Stomach (tissue), 9 donors: ENCODE measurements around the gene CCIN. TPM values are rescaled to one million over a fixed set of nuclear protein-coding genes. Genes with fewer than 3 reads are reported as not detected.

Source experiments
- DNase-seq, 2 donors: peaks; one replicate each; pipeline versions ENCODE4 v3.0.0 to v3.0.0-alpha.2; 2013 to 2019
- H3K27ac ChIP-seq, 5 donors: fragments of 200-600 bp in 4 of 5; sonication (generic) in 4 of 5; one replicate each; pipeline ENCODE4 v1.5.1; 2013 to 2019; ENCODE audit warnings: mild to moderate bottlenecking in 1 of 5, moderate library complexity in 1 of 5
- H3K27me3 ChIP-seq, 3 donors: fragments of 200-600 bp; sonication (generic); one replicate each; pipeline ENCODE4 v1.5.1; 2017 to 2019; ENCODE audit warnings: mixed run types in 1 of 3
- H3K36me3 ChIP-seq, 4 donors: fragments of 200-600 bp; sonication (generic); 1 replicate in 3 of 4; 2 replicates in 1 of 4; pipeline ENCODE4 v1.5.1; 2016 to 2019
- H3K4me1 ChIP-seq, 4 donors: fragments of 200-600 bp; sonication (generic); one replicate each; pipeline ENCODE4 v1.5.1; 2016 to 2019
- H3K4me3 ChIP-seq, 4 donors: fragments of 200-600 bp; sonication (generic) in 3 of 4; one replicate each; pipeline ENCODE4 v1.5.1; 2016 to 2019; ENCODE audit warnings: mild to moderate bottlenecking in 1 of 4
- H3K9me3 ChIP-seq, 4 donors: fragments of 200-600 bp; sonication (generic); one replicate each; pipeline ENCODE4 v1.5.1; 2016 to 2019
- EP300 ChIP-seq: sonication (generic); formaldehyde crosslinking; IDR thresholded peaks from one replicate; pipeline ENCODE4 v1.6.1; 2017; ENCODE audit warnings: antibody characterized with exemption
- POLR2A ChIP-seq, 4 donors: fragments of 450-650 bp; IDR thresholded peaks; one replicate each; pipeline ENCODE4 v1.6.1; 2016; ENCODE audit warnings: antibody characterized with exemption in 4 of 4, control low read depth in 2 of 4, mild to moderate bottlenecking in 1 of 4, moderate library complexity in 1 of 4
- POLR2AphosphoS5 ChIP-seq, 3 donors: sonication (generic); formaldehyde crosslinking; IDR thresholded peaks; one replicate each; pipeline ENCODE4 v1.6.1; 2016; ENCODE audit warnings: antibody characterized with exemption in 3 of 3
- WGBS, 5 donors: extraction: QIAGEN DNeasy Blood & Tissue Kit in 3 of 5; methylation state at CpG; one replicate each; pipeline versions ENCODE4 v1.1.5 to v1.1.7; 2013 to 2018; 5-methylcytosine and 5-hydroxymethylcytosine counted together
- intact Hi-C: fragments of 100-400 bp; cut with DNase I; formaldehyde crosslinking; loops from one replicate; pipeline ENCODE4 v1.15.1; 2023; ENCODE audit warnings: low total_unique reads
- polyA plus RNA-seq, 3 donors: library from polyadenylated mRNA; stranded (reverse); fragments of 200-250 nt; gene quantifications; one replicate each; pipeline ENCODE4 v1.2.3, GENCODE V29; 2013
- total RNA-seq, 5 donors: library from RNA; depleted of rRNA; stranded (reverse); fragments of >200 nt; gene quantifications; one replicate each; pipeline versions ENCODE4 v1.1.0 to v1.2.3, GENCODE V29; 2014 to 2016
- TF ChIP-seq, protein P1 (sequence below), 7 experiments: fragments of 450-650 bp in 4 of 7; fragments of 200-600 bp in 3 of 7; sonication (generic) in 3 of 7; IDR thresholded peaks; one replicate each; pipeline ENCODE4 v1.5.1; 2016 to 2019; ENCODE audit warnings: antibody characterized with exemption in 7 of 7, control low read depth in 2 of 7, mild to moderate bottlenecking in 1 of 7
- donor health status: healthy with polysubstance abuse.
- donor health status: Bipolar disorder and iron deficiency.
- donor health status: healthy.

Gene CCIN
- total and polyA plus RNA-seq, 8 donors, result 0.08 to 1.3 (median 0.45) TPM; not detected in 3

DNA sequence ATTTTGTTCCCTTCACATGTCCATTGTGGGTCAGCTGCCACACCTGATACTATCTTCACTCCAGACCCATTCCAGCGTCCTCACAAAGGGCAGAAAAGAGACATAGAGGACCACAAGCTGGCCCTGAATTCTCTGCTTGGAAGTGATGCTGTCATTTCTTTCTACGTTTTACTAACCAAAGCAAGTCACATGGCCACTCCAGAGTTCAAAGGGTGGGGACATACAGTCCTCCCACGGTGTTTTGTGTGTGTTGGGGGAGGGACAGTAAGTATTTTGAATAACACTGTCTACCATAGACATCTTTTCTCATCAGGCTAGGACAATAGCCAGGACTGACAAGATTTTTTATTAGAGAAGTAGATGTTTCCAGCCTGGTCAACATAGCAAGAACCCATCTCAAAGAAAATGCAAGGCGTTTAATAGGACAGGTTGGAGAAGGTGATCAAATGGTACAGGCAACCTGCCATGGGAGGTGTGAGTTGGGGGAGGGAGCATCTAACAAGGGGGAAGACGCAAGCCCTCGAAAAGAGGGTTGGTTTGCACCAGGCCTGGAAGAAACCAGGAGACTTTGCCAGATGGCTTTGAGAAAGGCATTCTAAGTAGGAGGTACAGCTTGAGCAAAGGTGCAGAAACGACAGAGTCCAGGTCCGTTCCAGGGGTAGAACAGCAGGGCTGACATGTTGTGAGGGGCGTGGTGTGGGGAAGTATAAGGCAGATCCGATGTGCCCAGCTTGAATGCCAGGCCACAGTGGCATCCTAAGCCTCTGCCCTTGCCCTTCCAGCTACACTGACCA lies 43.9 kb upstream of the CCIN start:
- Histone ChIP-seq H3K4me1 (peaks cover 0 to 13% (median 0%) of the 10 kb centered on the region in 4 donors), H3K27me3 (no peaks in the 10 kb centered on the region), H3K4me3 (no peak overlapping the region), H3K9me3 (no peaks in the 10 kb centered on the region), H3K27ac (no peak overlapping the region), H3K36me3 (peaks cover 0 to 32% (median 22%) of the 10 kb centered on the region in 4 donors)
- 79 to 83% (median 81%) methylated on average over 10 of the region's 10 CpGs for WGBS, 5 donors
- intact Hi-C loops, result no loop called here
- no peak for DNase-seq
- TF ChIP-seq EP300 (no peak), POLR2AphosphoS5 (IDR thresholded peaks at IDR 0.05) (no peak)
- TF ChIP-seq, protein P1, sequence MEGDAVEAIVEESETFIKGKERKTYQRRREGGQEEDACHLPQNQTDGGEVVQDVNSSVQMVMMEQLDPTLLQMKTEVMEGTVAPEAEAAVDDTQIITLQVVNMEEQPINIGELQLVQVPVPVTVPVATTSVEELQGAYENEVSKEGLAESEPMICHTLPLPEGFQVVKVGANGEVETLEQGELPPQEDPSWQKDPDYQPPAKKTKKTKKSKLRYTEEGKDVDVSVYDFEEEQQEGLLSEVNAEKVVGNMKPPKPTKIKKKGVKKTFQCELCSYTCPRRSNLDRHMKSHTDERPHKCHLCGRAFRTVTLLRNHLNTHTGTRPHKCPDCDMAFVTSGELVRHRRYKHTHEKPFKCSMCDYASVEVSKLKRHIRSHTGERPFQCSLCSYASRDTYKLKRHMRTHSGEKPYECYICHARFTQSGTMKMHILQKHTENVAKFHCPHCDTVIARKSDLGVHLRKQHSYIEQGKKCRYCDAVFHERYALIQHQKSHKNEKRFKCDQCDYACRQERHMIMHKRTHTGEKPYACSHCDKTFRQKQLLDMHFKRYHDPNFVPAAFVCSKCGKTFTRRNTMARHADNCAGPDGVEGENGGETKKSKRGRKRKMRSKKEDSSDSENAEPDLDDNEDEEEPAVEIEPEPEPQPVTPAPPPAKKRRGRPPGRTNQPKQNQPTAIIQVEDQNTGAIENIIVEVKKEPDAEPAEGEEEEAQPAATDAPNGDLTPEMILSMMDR (IDR thresholded peaks at IDR 0.05), result no peak

DNA sequence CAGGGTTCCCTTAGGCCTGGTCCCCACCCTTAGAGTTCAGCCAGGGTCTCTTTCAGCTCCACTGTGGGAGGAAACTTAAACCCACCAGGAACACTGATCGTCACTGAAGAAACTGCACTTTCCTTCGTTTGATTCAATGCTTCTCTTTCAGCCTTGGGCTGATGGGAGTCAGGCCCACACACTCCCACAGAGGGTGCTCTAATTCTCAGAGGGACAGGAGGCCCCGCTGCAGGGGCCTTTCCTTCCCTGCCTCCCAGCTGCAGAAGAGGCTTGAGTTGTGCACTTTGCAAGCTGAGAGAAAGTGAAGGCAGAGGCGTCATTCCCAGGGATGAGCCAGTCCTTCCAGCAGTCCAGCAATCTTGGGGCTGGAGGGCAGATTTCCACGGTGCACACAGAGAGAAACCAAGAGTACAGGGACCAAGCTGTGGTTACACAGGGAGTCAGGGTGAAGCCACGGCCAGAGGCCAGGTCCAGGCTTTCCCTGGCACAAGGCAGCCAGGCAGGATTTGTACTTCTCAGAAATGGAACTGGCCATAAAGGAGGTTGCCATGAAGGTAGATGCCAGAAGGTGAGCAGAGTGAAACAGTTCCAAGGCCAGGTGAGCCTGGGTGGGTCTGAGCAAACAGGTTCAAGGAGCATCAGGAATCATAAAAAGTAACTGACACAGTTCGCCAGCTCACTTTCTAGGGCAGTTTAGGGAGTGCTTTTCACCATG lies 43.0 kb upstream of the CCIN start:
- TF ChIP-seq POLR2A (IDR thresholded peaks at IDR 0.05) (no peak), POLR2AphosphoS5 (IDR thresholded peaks at IDR 0.05) (no peak), EP300 (no peak)
- TF ChIP-seq, protein P1 (IDR thresholded peaks at IDR 0.05), result no peak
- WGBS, 5 donors, result 56 to 74% (median 60%) methylated on average over 7 of the region's 7 CpGs
- no peak for DNase-seq
- H3K4me1 ChIP-seq, result peaks cover 0 to 13% (median 0%) of the 10 kb centered on the region in 4 donors
- H3K27ac ChIP-seq, result no peak overlapping the region
- H3K36me3 ChIP-seq, result peaks cover 0 to 27% (median 15%) of the 10 kb centered on the region in 4 donors
- no peaks in the 10 kb centered on the region for H3K9me3 ChIP-seq
- intact Hi-C loops, result no loop called here
- H3K4me3 ChIP-seq, result no peak overlapping the region
- H3K27me3 ChIP-seq, result no peaks in the 10 kb centered on the region

DNA sequence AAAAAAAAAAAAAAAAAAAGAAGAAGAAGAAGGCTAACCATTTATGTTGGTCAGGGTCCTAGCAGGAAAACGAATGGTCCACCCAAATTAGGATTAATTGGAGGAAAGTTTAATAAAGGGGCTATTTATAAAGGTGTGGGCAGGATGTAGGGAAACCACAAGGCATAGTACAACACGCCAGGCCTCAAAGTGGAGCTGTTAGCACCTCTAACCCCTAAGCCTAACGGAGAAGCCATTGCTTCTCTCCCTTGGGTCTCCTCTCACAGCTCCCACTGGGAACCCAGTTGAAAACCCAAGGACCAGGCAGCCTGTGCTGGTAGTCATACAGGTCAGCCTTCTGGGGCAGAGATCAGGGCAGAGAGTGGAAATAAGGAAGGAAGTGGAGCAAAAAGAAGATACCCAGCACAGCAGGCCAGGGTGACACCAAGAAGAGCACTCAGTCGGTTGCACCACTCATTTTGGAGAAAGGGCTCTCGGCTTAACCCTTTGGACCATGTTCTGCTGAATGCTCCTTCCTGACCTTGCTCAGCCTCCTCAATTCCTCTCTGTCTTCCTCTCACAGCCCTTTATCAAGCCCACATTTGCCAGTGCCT lies 41.4 kb upstream of the CCIN start:
- TF ChIP-seq, protein P1 (IDR thresholded peaks at IDR 0.05), result no peak
- TF ChIP-seq EP300 (no peak), POLR2A (IDR thresholded peaks at IDR 0.05) (no peak), POLR2AphosphoS5 (IDR thresholded peaks at IDR 0.05) (no peak)
- Histone ChIP-seq H3K4me1 (peaks cover 0 to 13% (median 0%) of the 10 kb centered on the region in 4 donors), H3K27me3 (no peaks in the 10 kb centered on the region), H3K27ac (peak overlapping the region in 1 of 5 donors; percentile 56), H3K9me3 (no peaks in the 10 kb centered on the region), H3K4me3 (no peak overlapping the region), H3K36me3 (peaks cover 0 to 11% (median 3%) of the 10 kb centered on the region in 4 donors)
- 67 to 82% (median 72%) methylated on average over 5 of the region's 5 CpGs for WGBS, 5 donors
- DNase-seq, result no peak
- intact Hi-C loops, result no loop called here

DNA sequence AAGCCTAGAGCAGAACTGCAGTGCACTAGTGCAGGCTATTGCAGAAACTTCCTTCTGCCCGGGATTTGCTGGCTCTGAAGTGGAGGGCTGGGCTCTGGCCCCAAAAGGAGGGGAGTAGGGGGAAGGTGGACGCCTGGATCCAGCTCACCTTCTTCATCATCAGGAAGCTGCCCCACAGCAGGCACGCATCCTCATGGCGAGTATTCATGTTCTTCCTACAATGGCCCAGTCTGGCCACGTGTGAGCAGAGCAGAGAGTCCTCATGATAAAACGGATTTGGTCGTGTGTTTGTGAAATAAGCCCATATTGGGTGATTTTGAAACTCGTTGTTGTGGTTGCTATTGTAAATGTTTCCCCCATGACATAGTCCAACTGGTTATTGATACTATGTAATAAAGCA lies 40.8 kb upstream of the CCIN start:
- 66 to 77% (median 71%) methylated on average over 7 to 8 of the region's 8 CpGs for WGBS, 5 donors

More for the DNA sequence above, 40.8 kb upstream of the CCIN start:
- H3K27ac ChIP-seq, result peak overlapping the region in 1 of 5 donors; percentile 56
- no peaks in the 10 kb centered on the region for H3K27me3 ChIP-seq
- H3K36me3 ChIP-seq, result peaks cover 0 to 5% (median 2%) of the 10 kb centered on the region in 4 donors
- no peak overlapping the region for H3K4me3 ChIP-seq
- no peak for DNase-seq
- TF ChIP-seq POLR2A (IDR thresholded peaks at IDR 0.05), result no peak
- TF ChIP-seq POLR2AphosphoS5 (IDR thresholded peaks at IDR 0.05), result no peak
- TF ChIP-seq EP300, result no peak
- TF ChIP-seq, protein P1 (IDR thresholded peaks at IDR 0.05), result no peak
- no peaks in the 10 kb centered on the region for H3K9me3 ChIP-seq
- intact Hi-C loops, result no loop called here
- peaks cover 0 to 13% (median 0%) of the 10 kb centered on the region in 4 donors for H3K4me1 ChIP-seq
